KMS-11 (cell line): ENCODE measurements around the gene GLRA3.

ENCODE experiments used
- H2AFZ ChIP-seq: fragments of 200-600 bp; sonication (generic); 2 replicates; pipeline ENCODE4 v1.6.1; 2016; ENCODE audit warnings: antibody characterized with exemption, mixed run types, low read depth
- H3K27ac ChIP-seq: fragments of 200-600 bp; sonication (generic); 2 replicates; pipeline ENCODE4 v1.6.1; 2016; ENCODE audit warnings: mild to moderate bottlenecking, mixed run types
- H3K27me3 ChIP-seq: fragments of 200-600 bp; sonication (generic); 2 replicates; pipeline ENCODE4 v1.6.1; 2017; ENCODE audit warnings: mild to moderate bottlenecking, low read depth, mixed run types, moderate library complexity; ENCODE audit not compliant: insufficient read depth
- H3K36me3 ChIP-seq: fragments of 200-600 bp; sonication (generic); 2 replicates; pipeline ENCODE4 v1.6.1; 2017; ENCODE audit warnings: mild to moderate bottlenecking, mixed run types; ENCODE audit not compliant: insufficient read depth
- H3K4me1 ChIP-seq: fragments of 200-600 bp; sonication (generic); 2 replicates; pipeline ENCODE4 v1.6.1; 2016; ENCODE audit warnings: mild to moderate bottlenecking, low read depth, mixed run types; ENCODE audit not compliant: poor library complexity, severe bottlenecking
- H3K4me2 ChIP-seq: fragments of 200-600 bp; sonication (generic); 2 replicates; pipeline ENCODE4 v1.7.0; 2016; ENCODE audit warnings: mild to moderate bottlenecking, mixed run types
- H3K4me3 ChIP-seq: fragments of 200-600 bp; sonication (generic); IDR thresholded peaks from 2 replicates; pipeline ENCODE4 v1.6.1; 2017; ENCODE audit warnings: low read depth, low read length, mixed read lengths; ENCODE audit not compliant: insufficient read depth
- H3K79me2 ChIP-seq: fragments of 200-600 bp; sonication (generic); 2 replicates; pipeline ENCODE4 v1.6.1; 2016; ENCODE audit warnings: low read depth, mixed run types; ENCODE audit not compliant: insufficient read depth
- H3K9ac ChIP-seq: fragments of 200-600 bp; sonication (generic); 2 replicates; pipeline ENCODE4 v1.6.1; 2016; ENCODE audit warnings: mild to moderate bottlenecking, mixed run types
- H4K20me1 ChIP-seq: fragments of 200-600 bp; sonication (generic); 2 replicates; pipeline ENCODE4 v1.6.1; 2016; ENCODE audit warnings: mild to moderate bottlenecking, mixed run types; ENCODE audit not compliant: insufficient read depth
- TF ChIP-seq, protein P1 (sequence below): fragments of 200-600 bp; sonication (generic); conservative IDR thresholded peaks from 2 replicates; pipeline ENCODE4 v1.6.1; 2017; ENCODE audit warnings: low read depth, mild to moderate bottlenecking, antibody characterized with exemption, low read length, moderate library complexity, mixed read lengths

Gene GLRA3

GRCh38 chr4:174650711-174651355, 178.2 kb downstream of the GLRA3 start:
- Histone ChIP-seq H3K79me2 (no peaks in the 10 kb centered on the region), H3K4me2 (no peak overlapping the region), H3K27me3 (no peaks in the 10 kb centered on the region), H3K9ac (no peak overlapping the region), H3K4me1 (no peaks in the 10 kb centered on the region), H4K20me1 (no peaks in the 10 kb centered on the region), H3K4me3 (no peak overlapping the region), H3K36me3 (no peaks in the 10 kb centered on the region), H3K27ac (no peak overlapping the region), H2AFZ (no peak overlapping the region)
- TF ChIP-seq, protein P1, sequence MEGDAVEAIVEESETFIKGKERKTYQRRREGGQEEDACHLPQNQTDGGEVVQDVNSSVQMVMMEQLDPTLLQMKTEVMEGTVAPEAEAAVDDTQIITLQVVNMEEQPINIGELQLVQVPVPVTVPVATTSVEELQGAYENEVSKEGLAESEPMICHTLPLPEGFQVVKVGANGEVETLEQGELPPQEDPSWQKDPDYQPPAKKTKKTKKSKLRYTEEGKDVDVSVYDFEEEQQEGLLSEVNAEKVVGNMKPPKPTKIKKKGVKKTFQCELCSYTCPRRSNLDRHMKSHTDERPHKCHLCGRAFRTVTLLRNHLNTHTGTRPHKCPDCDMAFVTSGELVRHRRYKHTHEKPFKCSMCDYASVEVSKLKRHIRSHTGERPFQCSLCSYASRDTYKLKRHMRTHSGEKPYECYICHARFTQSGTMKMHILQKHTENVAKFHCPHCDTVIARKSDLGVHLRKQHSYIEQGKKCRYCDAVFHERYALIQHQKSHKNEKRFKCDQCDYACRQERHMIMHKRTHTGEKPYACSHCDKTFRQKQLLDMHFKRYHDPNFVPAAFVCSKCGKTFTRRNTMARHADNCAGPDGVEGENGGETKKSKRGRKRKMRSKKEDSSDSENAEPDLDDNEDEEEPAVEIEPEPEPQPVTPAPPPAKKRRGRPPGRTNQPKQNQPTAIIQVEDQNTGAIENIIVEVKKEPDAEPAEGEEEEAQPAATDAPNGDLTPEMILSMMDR = no peak

DNA sequence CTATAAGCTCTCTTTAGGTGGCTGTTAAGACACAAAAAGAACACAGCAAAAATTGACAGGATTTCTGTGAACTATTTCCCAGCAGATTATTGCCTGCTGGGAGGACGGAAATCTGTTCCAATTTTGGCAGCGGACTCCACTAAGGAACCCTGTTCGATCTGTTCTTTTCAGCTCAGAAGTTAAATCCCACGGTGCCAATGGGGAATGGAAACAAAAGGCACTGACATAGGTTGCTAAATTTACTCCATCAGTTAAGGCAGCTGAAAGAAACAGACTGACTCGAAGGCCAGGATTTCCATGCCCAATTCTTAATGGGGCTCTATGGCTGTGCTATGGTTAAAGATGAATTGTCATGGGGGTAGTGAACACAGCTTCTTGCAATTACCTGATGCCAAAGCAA, 180.2 kb downstream of the GLRA3 start:
- no peaks in the 10 kb centered on the region for H3K27me3 ChIP-seq
- H3K4me1 ChIP-seq = no peaks in the 10 kb centered on the region
- H3K9ac ChIP-seq = no peak overlapping the region
- H3K4me2 ChIP-seq = no peak overlapping the region
- TF ChIP-seq, protein P1 = no peak
- no peaks in the 10 kb centered on the region for H3K79me2 ChIP-seq
- no peaks in the 10 kb centered on the region for H3K36me3 ChIP-seq
- no peak overlapping the region for H3K27ac ChIP-seq
- no peak overlapping the region for H2AFZ ChIP-seq
- no peak overlapping the region for H3K4me3 ChIP-seq
- no peaks in the 10 kb centered on the region for H4K20me1 ChIP-seq

DNA sequence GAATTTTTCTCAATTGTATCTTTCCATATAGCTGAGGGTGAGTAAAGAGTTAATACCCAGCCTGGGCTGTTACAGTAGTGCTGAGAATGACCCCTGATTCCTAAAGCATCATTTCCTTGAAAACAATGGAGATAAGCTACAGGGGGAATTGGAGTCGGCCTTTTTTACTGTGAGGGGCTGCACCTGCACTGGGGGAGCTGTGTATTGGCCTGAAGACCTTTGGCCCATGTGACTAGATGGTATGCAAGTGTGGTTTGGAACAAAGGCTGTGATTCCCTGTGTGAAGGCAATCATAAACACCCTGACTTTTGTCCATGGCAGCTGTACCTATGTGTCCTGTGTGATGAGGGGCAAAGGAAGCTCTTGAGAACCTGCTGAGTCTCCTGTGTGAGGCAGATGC, 182.7 kb downstream of the GLRA3 start:
- H3K79me2 ChIP-seq = no peaks in the 10 kb centered on the region
- H3K27me3 ChIP-seq = no peaks in the 10 kb centered on the region
- H4K20me1 ChIP-seq = no peaks in the 10 kb centered on the region
- TF ChIP-seq, protein P1 = no peak
- H3K36me3 ChIP-seq = no peaks in the 10 kb centered on the region
- no peak overlapping the region for H3K4me2 ChIP-seq
- H3K27ac ChIP-seq = no peak overlapping the region
- no peak overlapping the region for H2AFZ ChIP-seq
- no peaks in the 10 kb centered on the region for H3K4me1 ChIP-seq
- no peak overlapping the region for H3K9ac ChIP-seq
- no peak overlapping the region for H3K4me3 ChIP-seq

DNA sequence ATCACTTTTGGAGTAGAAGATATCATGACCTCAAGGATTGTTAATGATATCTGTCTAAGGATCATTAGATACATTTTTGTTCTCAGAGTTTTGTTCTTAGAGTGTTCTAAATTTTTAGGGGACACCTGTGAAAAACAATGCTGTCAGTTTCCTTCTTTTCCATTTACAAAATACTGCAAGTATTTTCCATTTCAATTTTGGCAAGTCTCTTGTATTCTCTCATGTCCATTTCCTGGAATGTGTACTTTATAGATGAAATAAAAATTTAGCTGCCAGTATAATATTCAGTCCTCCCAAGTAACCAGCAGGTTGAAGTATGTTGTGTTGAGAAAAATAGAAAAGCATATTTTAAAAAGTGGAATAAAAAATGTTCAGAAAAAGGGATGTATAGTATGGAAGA, 188.9 kb downstream of the GLRA3 start:
- no peaks in the 10 kb centered on the region for H3K36me3 ChIP-seq
- H3K27me3 ChIP-seq = no peaks in the 10 kb centered on the region
- H4K20me1 ChIP-seq = no peaks in the 10 kb centered on the region
- peaks cover 6% of the 10 kb centered on the region for H3K4me1 ChIP-seq
- no peak overlapping the region for H3K9ac ChIP-seq
- no peak overlapping the region for H3K4me3 ChIP-seq
- no peak overlapping the region for H3K27ac ChIP-seq
- no peak overlapping the region for H2AFZ ChIP-seq
- H3K79me2 ChIP-seq = no peaks in the 10 kb centered on the region
- H3K4me2 ChIP-seq = no peak overlapping the region
- TF ChIP-seq, protein P1 = no peak
